ENCODE measurements around the gene TUFT1. TPM values are rescaled to one million over a fixed set of nuclear protein-coding genes. Genes with fewer than 3 reads are reported as not detected.

Gene TUFT1
- total and polyA plus RNA-seq, 8 donors, result 1.2 to 30.4 (median 12.3) TPM

GRCh38 chr1:151585622-151586021 lies 45.5 kb downstream of the TUFT1 start:
- no peak for TF ChIP-seq POLR2A (IDR thresholded peaks at IDR 0.05)
- peak in 1 of 3 donors; percentile 20 for TF ChIP-seq POLR2AphosphoS5 (IDR thresholded peaks at IDR 0.05)
- intact Hi-C loops (cut with DNase I; ENCODE audit: low total_unique reads), result no loop called here
- DNase-seq, result peak in 1 of 2 donors; percentile 83
- no peaks in the 10 kb centered on the region for H3K9me3 ChIP-seq
- no peak overlapping the region for H3K4me3 ChIP-seq
- 0 to 30% (median 25%) methylated on average over 1 of the region's 1 CpG for WGBS, 5 donors
- H3K36me3 ChIP-seq, result peaks cover 15 to 32% (median 24%) of the 10 kb centered on the region in 4 donors
- H3K27me3 ChIP-seq, result no peaks in the 10 kb centered on the region
- H3K27ac ChIP-seq, result peak overlapping the region in 4 of 5 donors; percentile 36 to 58 (median 47)
- H3K4me1 ChIP-seq, result peaks cover 0 to 20% (median 8%) of the 10 kb centered on the region in 4 donors

- H3K4me1 ChIP-seq, result peaks cover 0 to 14% (median 6%) of the 10 kb centered on the region in 4 donors
- no peak overlapping the region for H3K27ac ChIP-seq
- 85 to 96% (median 92%) methylated on average over 3 of the region's 3 CpGs for WGBS, 5 donors
- intact Hi-C loops (cut with DNase I; ENCODE audit: low total_unique reads), result no loop called here
- H3K9me3 ChIP-seq, result no peaks in the 10 kb centered on the region
- no peak for DNase-seq
- no peaks in the 10 kb centered on the region for H3K27me3 ChIP-seq
- TF ChIP-seq EP300 (IDR thresholded peaks at IDR 0.05) (no peak), POLR2AphosphoS5 (IDR thresholded peaks at IDR 0.05) (no peak), CTCF (IDR thresholded peaks at IDR 0.05) (no peak), POLR2A (IDR thresholded peaks at IDR 0.05) (no peak)
- no peak overlapping the region for H3K4me3 ChIP-seq
- no peaks in the 10 kb centered on the region for H3K36me3 ChIP-seq
Measured at GRCh38 chr1:151590961-151591360, 50.9 kb downstream of the TUFT1 start.

- 24 to 34% (median 27%) methylated on average over 9 of the region's 9 CpGs for WGBS, 5 donors
- H3K27me3 ChIP-seq, result no peaks in the 10 kb centered on the region
Measured at GRCh38 chr1:151593730-151594129, 53.6 kb downstream of the TUFT1 start.

GRCh38 chr1:151594143-151594625 lies 54.1 kb downstream of the TUFT1 start:
- no peak overlapping the region for H3K4me3 ChIP-seq
- TF ChIP-seq POLR2A (IDR thresholded peaks at IDR 0.05) (no peak), CTCF (IDR thresholded peaks at IDR 0.05) (peak in 5 of 7 experiments; percentile 74 to 92 (median 85))
- 7 to 9% (median 8%) methylated on average over 12 of the region's 12 CpGs for WGBS, 5 donors
- H3K9me3 ChIP-seq, result no peaks in the 10 kb centered on the region
- DNase-seq, result peak; percentile 92
- intact Hi-C loops (cut with DNase I; ENCODE audit: low total_unique reads), result no loop called here
- H3K36me3 ChIP-seq, result no peaks in the 10 kb centered on the region
- H3K27me3 ChIP-seq, result no peaks in the 10 kb centered on the region
- H3K27ac ChIP-seq, result no peak overlapping the region
- peaks cover 0 to 9% (median 4%) of the 10 kb centered on the region in 4 donors for H3K4me1 ChIP-seq

More at GRCh38 chr1:151593730-151594129, 53.6 kb downstream of the TUFT1 start:
- Histone ChIP-seq H3K9me3 (no peaks in the 10 kb centered on the region), H3K4me3 (no peak overlapping the region), H3K36me3 (no peaks in the 10 kb centered on the region), H3K27ac (no peak overlapping the region), H3K4me1 (peaks cover 0 to 9% (median 4%) of the 10 kb centered on the region in 4 donors)
- DNase-seq, result peak in 1 of 2 donors; percentile 53
- TF ChIP-seq POLR2AphosphoS5 (IDR thresholded peaks at IDR 0.05) (no peak), POLR2A (IDR thresholded peaks at IDR 0.05) (no peak), EP300 (IDR thresholded peaks at IDR 0.05) (no peak), CTCF (IDR thresholded peaks at IDR 0.05) (no peak)
- intact Hi-C loops (cut with DNase I; ENCODE audit: low total_unique reads), result no loop called here

Measured in stomach (tissue), 9 donors.